GM19452 (cell line): ENCODE results near the gene L3MBTL1.
A peak's percentile ranks its signal among the peaks of the same experiment; 100 is the strongest.

Experiments
- ATAC-seq: cut with Tn5 transposase; IDR thresholded peaks from one replicate; pipeline ENCODE4 v1.9.1; 2021; ENCODE audit not compliant: unreplicated experiment

L3MBTL1 gene

DNA sequence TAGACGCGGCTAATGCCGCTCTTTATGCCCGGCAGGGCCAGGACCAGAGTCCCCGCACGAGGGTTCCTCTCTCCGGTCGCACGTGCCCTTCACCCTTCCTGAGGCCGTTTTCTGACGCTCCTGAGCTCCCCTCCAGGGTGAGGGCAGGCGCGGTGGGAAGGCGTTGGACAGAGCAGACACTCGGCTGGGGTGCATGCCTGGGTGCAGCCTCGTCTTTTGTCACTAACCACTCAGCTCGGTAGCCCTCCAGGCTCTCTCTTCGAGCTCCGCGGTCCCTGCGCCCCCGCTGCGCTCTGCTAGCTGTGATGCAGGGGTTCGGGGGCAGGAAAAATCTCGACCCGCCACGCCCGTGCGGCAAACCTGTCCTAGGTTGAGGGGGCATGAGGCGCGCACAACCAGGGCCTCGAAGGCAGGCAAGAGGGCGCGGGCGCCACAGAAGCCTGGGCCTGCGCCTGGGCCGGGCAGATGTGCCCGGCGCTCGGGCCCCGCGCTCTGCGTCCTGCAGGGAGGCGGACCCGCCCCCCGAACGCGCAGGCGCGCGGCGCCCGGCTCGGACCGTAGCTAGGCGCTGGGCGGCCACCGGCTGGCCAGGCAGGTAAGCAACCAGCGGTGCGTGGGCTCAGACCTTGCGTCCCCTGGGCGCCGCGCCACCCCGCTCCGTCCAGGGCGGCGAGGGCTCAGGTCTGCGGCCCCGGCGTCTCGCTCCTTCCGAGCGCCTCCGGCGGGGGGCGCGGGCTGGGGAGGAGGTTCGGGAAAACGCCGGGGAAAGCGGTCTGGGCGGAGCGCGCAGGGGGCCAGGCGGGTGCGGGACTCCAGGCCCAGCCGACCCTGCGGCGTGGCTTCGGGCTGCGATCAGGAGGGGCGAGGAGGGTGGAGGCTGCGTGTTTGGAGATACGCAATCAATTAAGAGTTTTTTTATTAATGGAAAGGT is at the start of gene L3MBTL1:
Gene L3MBTL1 (plus strand): TSS at position 548 of the 931 bp plus-strand sequence. CDS start 5,807 bp downstream, outside the sequence.
- ATAC-seq: no peak

DNA sequence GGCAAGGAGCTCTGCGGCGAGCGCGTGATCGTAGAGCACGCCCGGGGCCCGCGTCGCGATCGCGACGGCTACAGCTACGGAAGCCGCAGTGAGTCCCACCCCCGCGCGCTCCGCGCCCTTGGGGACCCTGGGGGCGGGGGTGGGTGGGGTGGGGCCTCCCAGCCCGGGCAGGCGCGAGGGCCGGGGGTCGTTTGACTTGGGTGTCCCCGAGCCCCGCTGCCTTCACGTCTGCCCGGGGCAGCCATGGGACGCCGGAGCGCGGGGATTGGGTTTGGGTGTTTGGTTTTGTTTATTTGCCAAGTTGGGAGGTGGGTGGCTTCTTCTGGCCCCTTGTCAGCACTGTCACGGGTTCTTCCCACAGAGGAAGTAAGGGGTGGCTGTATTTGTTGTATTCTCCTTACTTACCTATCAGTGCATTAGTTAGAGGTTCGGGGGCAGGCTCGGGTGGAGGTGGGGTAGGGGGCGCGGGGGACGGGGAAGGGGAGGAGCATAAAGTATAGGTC is 49.0 kb upstream of the L3MBTL1 start:
- no peak for ATAC-seq

DNA sequence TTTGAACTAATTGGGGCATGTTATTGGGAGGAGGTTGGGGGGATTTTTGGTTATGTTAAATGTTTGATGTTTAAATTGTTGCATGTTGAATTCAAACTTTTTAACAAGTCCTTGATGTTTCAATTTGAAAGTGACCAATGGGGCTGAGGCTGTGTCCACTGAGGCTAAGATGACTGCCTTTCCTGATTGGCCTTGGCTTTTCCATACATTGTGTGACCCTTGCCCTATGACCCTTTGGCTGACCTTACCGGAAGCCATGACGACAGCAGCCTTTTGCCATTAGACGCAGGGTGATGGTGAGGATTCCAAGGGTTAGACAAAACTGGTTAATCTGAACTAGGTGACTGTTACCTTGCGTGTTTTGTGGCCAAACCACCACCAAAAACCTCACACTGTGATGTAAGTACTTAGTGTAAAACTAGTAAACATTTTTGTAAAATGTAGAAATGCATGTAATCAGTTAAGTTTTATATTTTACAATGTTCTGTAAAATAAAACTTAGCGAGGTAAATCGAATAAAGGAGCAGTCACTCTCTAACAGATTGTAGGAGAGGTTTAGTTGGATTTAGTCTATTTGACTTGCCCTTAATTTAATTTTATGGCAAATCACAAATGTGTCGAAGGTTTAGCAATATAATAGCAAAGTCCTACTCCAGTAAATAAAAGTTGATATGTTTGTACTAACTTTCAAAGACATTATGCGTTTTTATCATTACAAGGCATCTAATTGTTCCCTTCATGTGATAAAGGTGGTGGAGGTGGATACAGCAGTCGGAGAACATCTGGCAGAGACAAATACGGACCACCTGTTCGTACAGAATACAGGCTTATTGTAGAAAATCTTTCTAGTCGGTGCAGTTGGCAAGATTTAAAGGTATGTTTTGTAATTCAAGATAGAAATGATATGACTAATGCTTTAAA is 48.2 kb upstream of the L3MBTL1 start:
- no peak for ATAC-seq

DNA sequence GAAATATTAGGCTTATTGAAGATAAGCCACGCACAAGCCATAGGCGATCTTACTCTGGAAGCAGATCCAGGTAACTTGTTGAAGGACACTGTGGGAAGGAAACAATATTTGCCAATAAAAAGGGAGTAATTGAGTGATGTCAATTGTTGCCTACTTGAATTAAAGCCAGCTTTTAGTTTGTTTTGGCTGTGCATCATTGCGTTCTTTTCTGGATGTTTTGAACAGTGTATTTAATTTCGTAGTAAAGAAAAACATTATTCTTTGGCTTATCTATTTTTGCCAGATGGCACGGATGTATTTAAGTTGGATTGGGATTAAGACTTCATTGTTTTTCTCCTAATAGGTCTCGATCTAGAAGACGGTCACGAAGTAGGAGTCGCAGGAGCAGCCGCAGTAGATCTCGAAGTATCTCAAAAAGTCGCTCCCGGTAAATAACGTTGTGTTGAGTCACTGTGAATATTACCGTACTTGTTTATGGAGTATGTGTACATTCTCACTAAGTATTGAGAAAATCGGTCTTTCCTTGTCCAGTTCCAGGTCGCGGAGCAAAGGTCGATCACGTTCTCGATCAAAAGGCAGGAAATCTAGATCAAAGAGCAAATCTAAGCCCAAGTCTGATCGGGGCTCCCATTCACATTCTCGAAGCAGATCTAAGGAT is 47.2 kb upstream of the L3MBTL1 start:
- no peak for ATAC-seq

DNA sequence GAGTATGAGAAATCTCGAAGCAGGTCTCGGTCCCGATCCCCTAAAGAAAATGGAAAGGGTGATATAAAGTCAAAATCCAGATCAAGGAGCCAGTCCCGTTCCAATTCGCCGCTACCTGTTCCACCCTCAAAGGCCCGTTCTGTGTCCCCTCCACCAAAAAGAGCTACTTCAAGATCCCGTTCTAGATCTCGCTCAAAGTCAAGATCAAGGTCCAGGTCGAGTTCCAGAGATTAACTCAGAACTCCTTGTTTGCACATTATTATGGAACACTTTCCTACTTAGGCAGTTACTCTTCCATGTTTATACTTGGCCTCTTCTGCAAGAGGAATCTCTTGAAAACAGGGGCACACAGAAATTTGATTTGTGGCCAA is 46.7 kb upstream of the L3MBTL1 start:
- no peak for ATAC-seq

DNA sequence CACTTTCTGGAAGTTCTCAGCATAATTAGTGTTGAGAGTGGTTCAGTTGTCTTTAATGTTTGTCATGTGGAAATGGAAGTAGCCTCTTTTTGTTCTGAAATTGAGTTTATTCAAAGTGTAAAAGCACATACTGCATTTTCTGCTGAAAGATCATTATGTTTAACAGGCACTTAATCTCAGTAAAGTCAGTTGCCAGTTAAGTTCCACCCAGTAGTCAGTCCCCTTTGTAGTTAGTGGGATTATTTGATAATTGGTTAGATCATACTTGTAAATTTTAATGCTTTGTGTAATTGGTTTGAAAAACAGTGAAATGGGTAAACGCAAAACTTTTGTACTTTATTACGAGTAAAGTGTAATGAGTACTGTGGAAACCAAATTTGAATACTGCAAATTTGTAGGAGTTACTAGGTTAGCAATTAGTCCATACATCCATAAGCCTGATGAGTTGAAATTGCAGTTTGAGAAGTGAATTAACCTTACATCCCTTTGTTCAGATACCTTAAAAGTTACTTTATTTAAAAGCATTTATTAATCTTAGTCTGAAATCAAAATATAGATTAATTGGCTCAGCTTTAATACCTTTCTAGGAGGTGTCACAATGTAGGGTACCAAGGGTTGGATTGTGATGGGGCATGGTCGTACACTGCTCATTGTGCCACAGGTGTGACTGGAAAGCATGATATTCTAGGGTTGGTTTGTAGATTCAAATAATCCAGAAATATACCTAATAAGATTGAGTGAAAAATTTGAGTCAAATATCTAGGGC is 45.4 kb upstream of the L3MBTL1 start:
- no peak for ATAC-seq

DNA sequence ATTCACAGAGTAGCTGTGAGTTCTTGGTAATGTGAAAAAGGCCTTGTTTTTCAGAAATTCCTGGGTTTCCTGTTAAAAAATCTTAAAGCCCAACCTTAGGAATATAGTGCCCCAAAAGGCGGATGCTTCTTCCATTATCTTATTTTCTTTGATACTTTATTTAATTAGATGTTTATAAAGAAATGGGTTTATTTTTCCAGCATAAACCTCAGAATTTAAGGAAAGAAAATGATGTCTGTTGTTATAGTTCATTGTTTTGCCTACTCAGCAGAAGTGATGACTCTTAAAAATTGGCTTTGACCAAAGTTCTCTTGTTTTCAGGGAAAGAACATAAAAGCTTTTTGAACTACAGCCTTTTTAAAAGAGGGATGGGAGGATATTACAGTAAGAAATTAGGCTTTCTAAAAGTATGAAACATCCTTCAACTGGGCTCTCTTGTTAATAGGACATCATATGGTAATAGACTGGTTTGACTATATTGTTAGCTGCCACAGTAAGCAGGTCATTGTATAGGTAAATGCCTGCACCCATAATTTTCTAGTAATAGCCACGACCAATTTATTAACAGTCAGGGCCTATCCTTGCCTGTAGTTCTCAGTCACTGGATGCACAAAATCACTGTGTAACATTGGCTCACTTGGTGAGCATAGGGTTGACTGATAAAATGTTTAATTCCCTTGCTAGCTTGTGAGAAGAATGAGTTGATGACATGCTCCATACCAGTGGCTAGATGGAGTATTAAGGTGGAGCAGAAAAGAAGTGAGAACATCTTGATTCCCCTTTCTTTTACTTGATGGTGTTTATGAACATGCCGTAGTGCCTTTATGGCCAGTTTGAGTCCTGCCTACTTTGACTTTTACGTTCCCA is 44.6 kb upstream of the L3MBTL1 start:
- ATAC-seq: no peak

DNA sequence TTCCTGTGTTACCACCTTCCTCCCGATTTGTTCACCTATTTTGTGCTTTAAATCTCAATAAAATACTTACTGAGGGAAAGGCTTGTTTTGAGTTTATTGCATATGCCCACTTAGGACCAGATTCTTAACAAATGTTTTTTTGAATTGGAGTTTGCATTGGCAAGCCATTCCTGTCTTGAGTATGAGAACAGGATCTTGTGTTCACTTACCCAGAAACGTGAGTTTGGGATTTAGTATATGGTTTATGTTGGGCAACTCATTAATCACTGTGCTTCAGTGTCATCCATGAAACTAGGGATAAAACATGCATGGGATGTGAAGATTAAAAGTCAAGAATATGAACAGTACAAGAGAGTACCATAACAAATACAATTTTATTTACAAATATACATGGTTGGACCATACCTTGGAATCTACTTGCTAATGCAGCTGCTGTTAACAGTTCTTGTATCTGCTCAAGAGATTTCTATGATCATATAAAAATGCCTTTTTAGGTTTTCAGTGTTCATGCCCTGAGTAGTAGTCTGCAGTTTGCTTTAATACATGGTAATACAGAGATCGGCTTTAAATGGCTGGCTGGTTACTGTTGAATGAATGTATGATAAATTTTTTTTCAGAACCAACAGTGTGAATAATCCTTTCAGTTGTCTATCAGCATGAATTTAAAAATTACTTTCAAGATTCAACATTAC is 43.8 kb upstream of the L3MBTL1 start:
- ATAC-seq: no peak

DNA sequence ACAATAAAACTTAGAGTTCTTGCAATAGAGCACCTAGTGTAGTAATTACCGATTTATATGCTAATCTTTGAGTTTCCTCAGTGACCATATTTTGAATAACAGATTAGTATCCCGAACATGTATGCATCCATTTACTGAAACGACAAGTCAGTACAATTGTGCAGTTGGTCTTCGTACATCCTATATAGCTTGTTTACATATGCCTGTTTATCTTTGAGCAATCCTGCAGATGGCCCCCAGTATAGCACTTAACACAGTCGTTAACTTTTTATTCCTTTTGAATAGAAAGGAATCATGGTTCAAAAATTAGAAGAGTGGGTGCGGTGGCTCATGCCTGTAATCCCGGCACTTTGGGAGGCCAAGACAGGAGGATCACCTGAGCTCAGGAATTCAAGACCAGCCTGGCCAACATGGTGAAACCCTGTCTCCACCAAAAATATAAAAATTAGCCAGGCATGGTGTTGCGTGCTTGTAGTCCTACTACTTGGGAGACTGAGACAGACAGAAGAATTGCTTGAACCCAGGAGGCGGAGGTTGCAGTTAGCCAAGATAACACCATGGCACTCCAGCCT is 43.2 kb upstream of the L3MBTL1 start:
- no peak for ATAC-seq

DNA sequence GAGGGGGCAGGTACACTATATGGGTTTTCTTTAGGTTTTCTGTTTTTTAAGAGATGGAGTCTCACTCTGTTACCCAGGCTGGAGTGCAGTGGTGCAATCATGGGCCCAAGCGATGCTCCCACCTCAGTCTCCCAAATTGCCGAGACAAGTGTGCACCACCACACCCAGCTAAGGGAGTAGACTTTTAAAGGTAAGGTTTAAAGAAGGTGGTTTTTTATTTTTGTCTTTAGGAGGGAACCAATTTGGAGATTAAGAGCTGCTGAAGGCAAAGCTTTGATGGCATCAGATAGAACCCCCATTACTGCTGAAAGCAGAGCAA is 41.9 kb upstream of the L3MBTL1 start:
- ATAC-seq: no peak

DNA sequence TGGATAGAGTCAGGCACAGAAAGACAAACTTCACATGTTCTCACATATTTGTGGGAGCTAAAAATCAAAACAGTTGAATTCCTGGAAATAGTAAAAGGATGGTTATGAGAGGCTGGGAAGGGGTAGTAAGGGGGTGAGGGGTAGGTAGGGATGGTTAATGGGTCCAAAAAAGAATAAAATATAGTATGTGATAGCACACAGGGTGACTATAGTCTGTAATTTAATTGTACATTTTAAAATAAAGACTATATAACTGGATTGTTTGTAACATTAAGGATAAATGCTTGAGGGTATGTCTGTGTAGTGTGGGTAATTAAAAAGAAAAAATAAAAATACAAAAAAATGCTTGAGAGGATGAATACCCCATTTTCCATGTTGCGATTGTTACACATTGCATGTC is 39.9 kb upstream of the L3MBTL1 start:
- no peak for ATAC-seq

DNA sequence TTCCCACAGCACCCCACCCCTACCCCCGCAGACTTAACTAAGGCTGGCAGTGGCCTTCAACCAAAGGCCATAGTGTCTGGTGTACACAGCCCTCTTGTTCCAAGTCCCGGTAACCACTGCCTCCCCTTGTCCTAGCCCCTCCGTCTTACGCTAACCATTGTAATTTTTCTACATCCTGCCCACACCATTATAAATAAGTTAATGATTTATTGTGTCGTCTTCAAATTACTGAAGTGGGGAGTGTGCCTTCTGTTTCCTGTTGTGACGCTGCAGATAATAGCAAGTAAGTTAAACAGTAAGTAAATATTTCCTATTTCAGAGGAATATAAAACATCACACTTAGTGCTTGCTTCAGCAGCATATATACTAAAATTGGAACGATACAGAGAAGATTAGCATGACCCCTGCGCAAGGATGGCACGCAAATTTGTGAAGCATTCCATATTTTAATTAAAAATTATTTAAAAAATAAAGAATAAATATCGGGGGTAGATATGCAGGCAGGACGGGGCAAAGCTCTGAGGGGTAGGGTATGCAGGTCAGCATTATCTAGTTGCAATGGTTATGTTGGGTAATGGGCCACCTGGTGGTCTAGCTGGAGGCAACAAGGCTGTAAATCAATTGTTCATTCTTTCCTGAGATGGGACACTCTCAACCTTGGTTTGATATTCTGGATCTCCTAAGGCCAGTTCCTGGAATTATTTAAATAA is 34.7 kb upstream of the L3MBTL1 start:
- no peak for ATAC-seq

DNA sequence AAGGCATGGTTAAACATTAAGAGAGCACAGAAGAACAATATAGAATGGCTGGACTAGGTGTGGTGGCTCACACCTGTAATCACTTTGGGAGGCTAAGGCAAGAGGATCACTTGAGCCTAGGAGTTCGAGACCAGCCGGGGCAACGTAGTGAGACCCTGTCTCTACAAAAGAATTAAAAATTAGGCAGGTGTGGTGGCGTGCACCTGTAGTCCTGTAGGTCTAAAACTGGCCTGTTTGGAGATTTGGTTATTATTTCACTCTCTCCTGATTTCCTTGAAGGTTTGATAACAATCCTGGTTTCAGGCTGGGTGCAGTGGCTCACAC is 34.2 kb upstream of the L3MBTL1 start:
- no peak for ATAC-seq

DNA sequence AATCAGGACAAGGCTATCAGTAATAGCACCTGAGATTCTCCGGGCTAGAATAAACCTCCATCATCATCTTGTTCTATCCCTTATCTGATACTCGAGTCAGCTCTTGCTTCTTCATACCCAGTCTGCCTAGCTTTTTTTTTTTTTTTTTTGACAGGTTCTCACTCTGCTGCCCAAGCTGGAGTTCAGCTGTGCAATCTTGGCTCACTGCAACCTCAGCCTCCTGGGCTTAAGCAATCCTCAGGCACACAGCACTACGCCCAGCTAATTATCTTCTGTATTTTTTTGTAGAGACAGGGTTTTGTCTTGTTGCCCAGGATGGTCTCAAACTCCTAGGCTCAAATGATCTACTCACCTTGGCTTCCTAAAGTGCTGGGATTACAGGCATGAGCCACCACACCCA is 30.3 kb upstream of the L3MBTL1 start:
- no peak for ATAC-seq

DNA sequence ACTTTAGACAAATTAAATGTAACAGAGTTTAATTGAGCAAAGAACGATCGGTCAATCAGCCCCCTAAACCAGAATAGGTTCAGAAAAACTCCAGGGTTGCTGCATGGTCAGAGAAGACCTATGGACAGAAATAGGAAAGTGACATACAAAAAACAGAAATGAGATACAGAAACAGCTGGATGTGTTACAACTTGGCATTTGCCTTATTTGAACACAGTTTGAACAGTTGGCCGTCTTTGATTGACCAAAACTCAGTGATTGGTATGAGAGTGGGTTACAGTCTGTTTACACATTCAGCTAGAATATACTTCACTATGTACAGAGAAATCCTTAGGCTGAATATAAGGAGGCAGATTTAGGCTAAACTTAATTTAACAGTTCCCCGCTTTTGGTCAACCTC is 29.9 kb upstream of the L3MBTL1 start:
- no peak for ATAC-seq

DNA sequence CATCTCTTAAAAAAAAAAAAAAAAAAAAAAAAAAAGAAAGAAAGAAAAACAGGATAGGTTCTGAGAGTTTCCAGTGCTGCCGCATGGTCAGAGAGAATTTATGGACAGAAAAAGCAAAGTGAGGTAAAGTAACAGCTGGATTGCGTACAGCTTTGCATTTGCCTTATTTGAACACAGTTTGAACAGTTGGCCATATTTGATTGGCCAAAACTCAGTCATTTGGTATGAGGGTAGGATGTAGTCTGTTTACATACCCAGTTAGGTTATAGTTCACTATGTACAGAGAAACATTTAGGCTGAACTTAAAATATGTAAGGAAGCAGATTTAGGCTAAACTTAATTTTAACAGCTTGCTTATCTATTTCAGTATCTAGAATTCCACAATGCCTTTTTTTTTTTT is 17.5 kb upstream of the L3MBTL1 start:
- ATAC-seq: no peak

DNA sequence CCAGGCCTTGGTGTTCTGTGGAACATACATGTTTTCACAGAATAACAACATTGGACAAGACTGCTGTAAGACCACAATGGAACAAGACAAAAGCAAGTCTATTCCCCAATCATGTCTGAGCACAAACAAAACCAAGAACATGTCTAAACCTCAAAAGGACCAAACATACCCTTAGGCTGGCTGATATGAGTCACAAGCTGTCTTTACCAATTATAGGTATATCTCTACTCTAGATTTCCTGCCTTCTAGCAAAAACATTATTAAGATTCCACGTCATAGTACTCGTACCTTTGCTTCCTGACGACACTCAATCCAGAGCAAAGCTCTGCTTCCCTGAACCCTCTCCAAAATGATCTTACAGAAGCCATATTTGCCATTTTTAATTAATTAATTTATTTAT is 15.4 kb upstream of the L3MBTL1 start:
- ATAC-seq: peak; percentile 63

DNA sequence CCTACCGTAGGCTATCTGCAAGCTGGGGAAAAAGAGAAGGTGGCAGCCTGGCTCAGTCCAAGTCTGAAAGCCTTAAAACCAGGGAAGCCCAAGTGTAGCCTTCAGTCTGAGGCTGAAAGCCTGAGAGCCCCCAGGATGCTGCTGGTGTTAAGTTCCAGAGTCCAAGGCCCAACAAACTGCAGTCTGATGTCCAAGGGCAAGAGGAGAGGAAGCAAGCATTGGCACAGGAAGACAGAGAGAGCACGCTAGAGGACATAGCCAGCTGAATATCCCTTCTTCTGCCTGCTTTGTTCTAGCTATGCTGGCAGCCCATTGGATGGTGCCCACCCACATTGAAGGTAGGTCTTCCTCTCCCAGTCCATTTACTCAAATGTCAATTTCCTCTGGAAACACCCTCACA is 12.1 kb upstream of the L3MBTL1 start:
- ATAC-seq: no peak
